SKM-1 (cell line): ENCODE data around the gene LARGE2.

Source experiments
- DNase-seq: peaks from one replicate; lab custom pipeline; 2025; ENCODE audit not compliant: unreplicated experiment; lab: John Stamatoyannopoulos, UW

The LARGE2 gene

GRCh38 chr11:45913942-45914635 is 8.4 kb upstream of the LARGE2 start:
- no peak for DNase-seq

- DNase-seq = no peak
Observed at GRCh38 chr11:45915446-45915845, 7.0 kb upstream of the LARGE2 start.

GRCh38 chr11:45917286-45917622 is 5.2 kb upstream of the LARGE2 start:
- DNase-seq = no peak

- peak; percentile 98 for DNase-seq
Observed at GRCh38 chr11:45917623-45918330, 4.7 kb upstream of the LARGE2 start, which contains the start of gene PEX16. Gene PEX16, minus strand, starts transcription at chr11:45917877. Its CDS starts 66 bp downstream, at chr11:45917811.

GRCh38 chr11:45918331-45918941 is 4.0 kb upstream of the LARGE2 start:
- DNase-seq = peak; percentile 46

GRCh38 chr11:45918962-45919675 is 3.3 kb upstream of the LARGE2 start:
- DNase-seq = no peak

GRCh38 chr11:45919806-45920530 is 2.5 kb upstream of the LARGE2 start:
- DNase-seq = no peak

GRCh38 chr11:45920531-45921477 is 1.7 kb upstream of the LARGE2 start:
- no peak for DNase-seq

- DNase-seq = no peak
Observed at GRCh38 chr11:45921561-45922424, 663 bp upstream of the LARGE2 start.

GRCh38 chr11:45924036-45924915 is 1.8 kb downstream of the LARGE2 start:
- no peak for DNase-seq

GRCh38 chr11:45924927-45925326 is 2.5 kb downstream of the LARGE2 start:
- DNase-seq = no peak

GRCh38 chr11:45925550-45925949 is 3.1 kb downstream of the LARGE2 start:
- DNase-seq = no peak

- no peak for DNase-seq
Observed at GRCh38 chr11:45926001-45926401, 3.5 kb downstream of the LARGE2 start.

- no peak for DNase-seq
Observed at GRCh38 chr11:45926536-45927331, 4.3 kb downstream of the LARGE2 start.

GRCh38 chr11:45927332-45927683 is 4.9 kb downstream of the LARGE2 start:
- no peak for DNase-seq

GRCh38 chr11:45927684-45928413 is 5.4 kb downstream of the LARGE2 start:
- DNase-seq = no peak
